ENCODE measurements around the gene SOWAHA.
"Not testable (repeated sequence)": the region's sequence is repeated elsewhere in the genome, so short reads cannot be mapped to it uniquely, and the experiment has no call there.

The SOWAHA gene

DNA sequence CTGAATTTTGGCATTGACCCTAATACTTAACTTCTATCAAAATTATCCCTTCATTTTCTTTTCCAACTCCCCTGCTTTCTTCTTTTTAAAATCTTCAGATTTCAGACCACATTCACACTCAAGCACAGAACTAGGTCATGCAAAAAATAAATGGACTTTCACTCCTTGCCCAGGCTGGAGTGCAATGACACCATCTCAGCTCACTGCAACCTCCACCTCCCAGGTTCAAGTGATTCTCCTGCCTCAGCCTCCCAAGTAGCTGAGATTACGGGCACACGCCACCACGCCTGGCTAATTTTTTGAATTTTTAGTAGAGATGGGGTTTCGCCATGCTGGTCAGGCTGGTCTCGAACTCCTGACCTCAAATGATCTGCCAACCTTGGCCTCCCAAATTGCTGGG lies 41.9 kb downstream of the SOWAHA start:
- DNase-seq, ATAC-seq: not testable (repeated sequence)

DNA sequence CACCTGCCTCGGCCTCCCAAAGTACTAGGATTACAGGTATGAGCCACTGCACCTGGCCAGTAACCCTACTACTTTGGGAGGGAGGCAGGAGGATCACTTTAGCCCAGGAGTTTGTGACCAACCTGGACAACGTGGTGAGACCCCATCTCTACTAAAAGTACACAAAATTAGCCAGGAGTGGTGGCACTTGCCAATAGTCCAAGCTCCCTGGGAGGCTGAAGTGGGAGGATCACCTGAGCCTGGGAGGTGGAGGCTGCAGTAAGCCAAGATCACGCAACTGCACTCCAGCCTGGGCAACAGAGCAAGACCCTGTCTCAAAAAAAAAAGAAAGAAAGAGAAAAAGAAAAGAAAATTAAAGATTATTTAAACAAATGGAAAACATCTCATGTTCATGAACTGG lies 42.9 kb downstream of the SOWAHA start:
- no peak for ATAC-seq
- DNase-seq: no peak

DNA sequence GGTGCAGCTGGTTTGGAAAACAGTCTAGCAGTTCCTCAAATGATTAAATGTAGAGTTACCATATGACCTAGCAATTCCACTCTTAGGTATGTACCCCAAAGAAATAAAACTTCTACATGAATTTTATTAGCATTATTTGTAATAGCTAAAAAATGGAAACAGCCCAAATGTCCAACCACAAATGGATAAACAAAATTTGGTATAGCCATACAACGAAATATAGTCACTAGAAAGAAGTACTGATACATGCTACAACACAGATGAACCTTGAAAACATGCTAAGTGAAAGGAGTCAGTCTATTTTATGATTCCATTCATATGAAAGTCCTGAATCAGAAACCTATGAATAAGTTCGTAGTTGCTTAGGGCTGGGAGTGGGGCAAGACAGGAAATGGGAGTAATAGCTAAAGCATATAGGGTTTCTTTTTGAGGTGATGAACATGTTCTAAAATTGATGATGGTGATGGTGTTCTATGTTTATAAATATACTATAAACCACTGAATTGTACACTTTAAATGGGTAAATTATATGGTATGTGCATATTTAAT lies 46.9 kb downstream of the SOWAHA start:
- ATAC-seq (no peak), DNase-seq (no peak)

DNA sequence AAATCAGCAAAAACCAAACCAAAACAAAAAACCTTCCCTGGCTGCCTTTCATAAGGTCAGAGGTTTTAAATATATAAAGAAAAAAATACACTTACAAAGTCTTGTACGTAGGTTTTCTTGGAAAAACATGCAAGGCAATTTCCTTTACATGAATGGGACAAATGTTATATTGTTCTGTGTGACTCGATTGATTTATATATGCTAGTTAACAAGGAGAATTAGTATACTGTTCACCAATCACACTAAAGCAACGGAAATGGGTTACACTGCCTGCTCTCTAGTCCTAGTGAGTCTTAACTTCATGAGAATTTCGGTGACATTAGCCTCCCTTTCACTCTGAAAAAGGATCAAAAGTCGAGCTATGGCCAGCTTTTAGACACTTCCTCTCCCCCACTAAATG lies 47.6 kb downstream of the SOWAHA start:
- DNase-seq (no peak), ATAC-seq (no peak)

DNA sequence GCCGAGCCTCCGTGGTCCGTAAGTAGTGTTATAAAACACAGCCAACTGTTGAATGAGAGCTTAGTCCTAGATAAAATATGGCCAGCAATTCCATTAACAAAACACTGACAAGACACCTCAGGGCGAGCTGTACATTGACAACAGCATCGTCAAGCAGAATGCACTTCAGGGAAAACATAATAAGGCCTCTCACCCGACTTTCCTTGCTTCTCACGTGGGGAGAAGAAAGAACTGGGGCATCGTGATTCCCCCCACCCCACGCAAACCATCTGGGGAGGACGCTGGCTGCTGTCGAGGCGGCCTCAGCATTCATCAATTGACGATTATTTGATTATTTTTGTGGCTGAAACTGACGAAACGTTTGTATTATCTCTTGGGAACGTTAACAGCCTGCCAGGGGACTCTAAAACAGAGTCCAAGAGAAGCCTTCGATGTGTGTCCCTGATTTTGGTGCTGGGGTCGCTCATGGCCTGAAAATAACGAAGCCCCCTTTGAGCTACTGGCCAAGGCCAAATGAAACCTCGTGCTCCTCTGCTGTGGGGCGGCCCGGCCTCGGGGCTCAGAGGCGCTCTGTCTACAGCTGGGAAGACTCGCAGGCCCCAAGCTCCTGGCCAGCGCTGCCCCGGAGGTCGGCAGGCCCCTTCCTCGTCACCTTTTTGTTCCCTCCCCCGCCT lies 52.7 kb downstream of the SOWAHA start:
- DNase-seq: no peak
- ATAC-seq: peak; percentile 35

Data from stimulated activated naive CD8-positive, alpha-beta T cell treated with anti-CD3 and anti-CD28 coated beads, Interleukin-15, Interleukin-2, amounts not matched to agents 100 U/mL and 50 U/mL, for 24 hours (primary cell).